ENCODE measurements around the gene SH3BP2.
"Not testable (repeated sequence)": the region's sequence is repeated elsewhere in the genome, so short reads cannot be mapped to it uniquely, and the experiment has no call there.

SH3BP2 gene

DNA sequence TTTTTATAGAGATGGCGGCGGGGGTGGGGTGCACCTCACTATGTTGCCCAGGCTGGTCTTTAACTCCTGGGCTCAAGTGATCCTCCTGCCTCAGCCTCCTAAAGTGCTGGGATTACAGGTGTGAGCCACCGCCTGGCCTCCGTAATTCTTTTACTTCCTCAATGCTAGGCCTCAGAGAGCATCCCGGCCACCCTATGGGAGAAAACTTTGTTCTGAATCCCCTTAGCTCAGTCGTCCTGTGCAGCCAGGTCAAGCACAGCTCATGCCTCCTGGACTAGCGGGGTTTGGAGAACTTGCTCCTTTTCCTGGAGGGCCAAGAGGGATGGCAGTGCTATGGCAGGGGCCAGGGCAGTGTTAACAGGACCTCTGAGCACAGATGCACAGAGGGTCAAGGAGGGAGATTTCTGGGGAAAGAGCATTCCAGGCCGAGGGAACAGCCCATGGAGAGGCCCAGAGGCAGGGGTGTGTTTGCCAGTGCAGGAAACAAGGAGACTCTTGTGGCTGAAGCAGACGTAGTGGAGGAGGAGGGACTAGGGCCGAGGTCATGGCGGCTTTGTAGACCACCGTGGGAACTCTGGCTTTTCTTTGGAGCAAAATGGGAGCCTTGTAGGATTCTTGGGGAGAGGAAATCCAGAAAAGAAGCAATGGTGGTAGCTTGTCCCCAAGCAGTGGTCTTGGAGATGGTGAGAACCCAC is 26.9 kb upstream of the SH3BP2 start:
- H3K4me3 ChIP-seq (ENCODE audit: low read depth, low read length): no peak overlapping the region
- no peak for DNase-seq (ENCODE audit: low read depth)
- TF ChIP-seq, protein P1, sequence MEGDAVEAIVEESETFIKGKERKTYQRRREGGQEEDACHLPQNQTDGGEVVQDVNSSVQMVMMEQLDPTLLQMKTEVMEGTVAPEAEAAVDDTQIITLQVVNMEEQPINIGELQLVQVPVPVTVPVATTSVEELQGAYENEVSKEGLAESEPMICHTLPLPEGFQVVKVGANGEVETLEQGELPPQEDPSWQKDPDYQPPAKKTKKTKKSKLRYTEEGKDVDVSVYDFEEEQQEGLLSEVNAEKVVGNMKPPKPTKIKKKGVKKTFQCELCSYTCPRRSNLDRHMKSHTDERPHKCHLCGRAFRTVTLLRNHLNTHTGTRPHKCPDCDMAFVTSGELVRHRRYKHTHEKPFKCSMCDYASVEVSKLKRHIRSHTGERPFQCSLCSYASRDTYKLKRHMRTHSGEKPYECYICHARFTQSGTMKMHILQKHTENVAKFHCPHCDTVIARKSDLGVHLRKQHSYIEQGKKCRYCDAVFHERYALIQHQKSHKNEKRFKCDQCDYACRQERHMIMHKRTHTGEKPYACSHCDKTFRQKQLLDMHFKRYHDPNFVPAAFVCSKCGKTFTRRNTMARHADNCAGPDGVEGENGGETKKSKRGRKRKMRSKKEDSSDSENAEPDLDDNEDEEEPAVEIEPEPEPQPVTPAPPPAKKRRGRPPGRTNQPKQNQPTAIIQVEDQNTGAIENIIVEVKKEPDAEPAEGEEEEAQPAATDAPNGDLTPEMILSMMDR (IDR thresholded peaks at IDR 0.05; ENCODE audit: insufficient read depth, low read depth, low read length, missing control alignments): no peak

DNA sequence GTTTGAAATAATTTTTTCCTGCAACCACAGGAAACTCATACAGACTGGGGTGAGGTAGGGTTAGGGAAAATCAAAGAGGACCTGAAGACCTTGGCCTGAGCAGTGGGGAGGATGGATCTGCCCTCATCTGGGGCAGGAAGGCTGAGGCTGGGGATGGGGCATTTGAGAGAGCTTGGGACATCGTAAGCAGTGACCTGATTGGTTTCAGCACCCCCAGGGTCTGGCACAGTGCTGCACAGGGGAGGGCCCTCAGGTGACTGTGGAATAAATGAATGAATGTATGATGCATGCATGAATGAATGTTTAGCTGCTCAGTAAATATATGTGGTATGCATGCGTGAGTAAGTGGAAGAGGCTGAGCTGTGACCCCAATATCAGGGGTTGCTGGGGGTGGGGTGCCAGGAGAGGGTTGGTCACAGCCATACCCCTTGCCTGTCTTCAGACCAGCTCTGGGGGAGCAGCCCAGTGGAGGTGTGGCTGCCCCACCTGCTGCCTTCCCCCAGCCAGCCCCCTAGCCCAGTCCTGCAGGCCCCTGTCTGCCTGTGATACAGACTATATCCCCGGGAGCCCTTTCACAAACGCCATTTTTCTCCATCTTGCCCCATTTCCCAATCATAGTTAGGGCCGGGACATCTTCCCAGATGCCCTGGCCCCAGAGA is 25.7 kb upstream of the SH3BP2 start:
- H3K4me3 ChIP-seq (ENCODE audit: low read depth, low read length): no peak overlapping the region
- TF ChIP-seq, protein P1 (IDR thresholded peaks at IDR 0.05; ENCODE audit: insufficient read depth, low read depth, low read length, missing control alignments): no peak
- DNase-seq (ENCODE audit: low read depth): no peak

DNA sequence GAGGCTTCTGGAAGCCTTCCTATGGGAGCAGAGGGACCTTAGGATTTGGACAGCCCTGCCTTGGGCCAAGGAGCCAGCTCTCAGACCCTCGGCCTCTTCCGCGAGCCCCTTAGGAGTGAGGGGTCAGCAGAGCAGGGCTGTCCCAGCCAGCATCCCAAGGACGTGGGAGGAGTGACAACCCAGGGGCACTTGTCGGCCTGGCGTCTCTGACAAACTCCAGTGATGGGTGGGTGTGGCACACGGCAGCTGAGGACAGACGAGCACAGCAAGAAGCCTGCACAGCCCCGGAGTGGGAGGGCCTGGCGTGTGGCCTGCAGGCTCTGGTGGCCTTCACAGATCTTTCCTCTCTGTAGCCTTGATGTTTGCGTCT is 25.2 kb upstream of the SH3BP2 start:
- TF ChIP-seq, protein P1 (IDR thresholded peaks at IDR 0.05; ENCODE audit: insufficient read depth, low read depth, low read length, missing control alignments): no peak
- no peak overlapping the region for H3K4me3 ChIP-seq (ENCODE audit: low read depth, low read length)
- DNase-seq (ENCODE audit: low read depth): no peak

DNA sequence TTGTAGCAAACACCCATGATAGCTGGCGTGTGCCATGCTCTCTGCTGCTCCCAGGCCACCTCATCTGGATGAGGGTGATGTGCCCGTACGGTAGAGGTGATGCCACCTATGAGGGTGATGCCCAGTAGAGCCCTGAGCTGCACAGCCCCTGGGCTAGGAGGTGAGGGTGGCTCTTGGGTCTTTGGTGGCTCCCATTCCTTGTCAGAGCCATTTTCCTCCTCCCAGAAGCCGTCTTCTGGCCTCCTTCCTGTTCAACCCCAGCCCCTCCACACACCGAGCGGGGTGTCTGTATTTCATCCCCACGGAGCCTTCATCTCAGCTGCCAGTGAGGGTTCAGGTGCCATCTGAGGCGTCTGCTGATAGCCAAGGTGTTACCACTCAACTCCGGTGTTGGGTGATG is 24.8 kb upstream of the SH3BP2 start:
- TF ChIP-seq, protein P1 (IDR thresholded peaks at IDR 0.05; ENCODE audit: insufficient read depth, low read depth, low read length, missing control alignments): no peak
- no peak overlapping the region for H3K4me3 ChIP-seq (ENCODE audit: low read depth, low read length)
- no peak for DNase-seq (ENCODE audit: low read depth)

DNA sequence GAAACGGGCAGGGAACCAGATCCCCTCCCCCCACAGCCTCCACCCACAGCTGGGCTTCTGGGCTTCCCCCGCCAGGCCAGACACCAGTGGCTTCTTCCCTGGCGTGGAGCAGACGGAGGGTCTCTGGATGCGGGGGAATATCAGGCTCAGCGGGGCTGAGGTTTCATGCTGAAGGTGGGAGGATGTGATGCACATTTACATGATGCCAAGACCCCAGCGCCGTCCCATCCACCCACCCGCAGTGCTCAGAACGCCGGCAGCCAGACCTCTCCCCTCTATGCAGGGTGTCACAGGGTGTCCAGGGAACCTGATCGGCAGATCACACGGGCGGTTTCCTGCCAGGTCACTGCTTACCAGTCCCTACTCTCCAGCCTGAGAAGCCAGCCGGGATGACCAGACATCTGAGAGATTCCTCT is 24.0 kb upstream of the SH3BP2 start:
- DNase-seq (ENCODE audit: low read depth): no peak
- no peak overlapping the region for H3K4me3 ChIP-seq (ENCODE audit: low read depth, low read length)
- TF ChIP-seq, protein P1 (IDR thresholded peaks at IDR 0.05; ENCODE audit: insufficient read depth, low read depth, low read length, missing control alignments): no peak

DNA sequence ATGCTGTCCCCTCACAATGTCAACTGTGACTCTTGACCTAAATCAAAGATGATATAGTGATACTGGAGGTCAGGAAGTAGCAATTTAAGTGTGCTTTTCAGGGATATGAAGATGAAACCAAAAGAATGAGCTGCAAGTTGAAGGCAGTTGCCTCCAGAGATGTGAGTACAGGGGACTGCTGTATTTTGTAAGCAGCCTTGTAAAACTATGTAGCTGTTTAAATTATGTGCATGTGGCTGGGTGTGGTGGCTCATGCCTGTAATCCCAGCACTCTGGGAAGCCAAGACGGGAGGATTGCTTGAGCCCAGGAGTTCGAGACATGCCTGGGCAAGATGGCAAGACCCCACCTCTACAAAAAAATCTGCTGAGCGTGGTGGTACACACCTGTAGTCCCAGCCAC is 21.6 kb upstream of the SH3BP2 start:
- peak; percentile 47 for DNase-seq (ENCODE audit: low read depth)
- no peak overlapping the region for H3K4me3 ChIP-seq (ENCODE audit: low read depth, low read length)
- TF ChIP-seq, protein P1 (IDR thresholded peaks at IDR 0.05; ENCODE audit: insufficient read depth, low read depth, low read length, missing control alignments): no peak

DNA sequence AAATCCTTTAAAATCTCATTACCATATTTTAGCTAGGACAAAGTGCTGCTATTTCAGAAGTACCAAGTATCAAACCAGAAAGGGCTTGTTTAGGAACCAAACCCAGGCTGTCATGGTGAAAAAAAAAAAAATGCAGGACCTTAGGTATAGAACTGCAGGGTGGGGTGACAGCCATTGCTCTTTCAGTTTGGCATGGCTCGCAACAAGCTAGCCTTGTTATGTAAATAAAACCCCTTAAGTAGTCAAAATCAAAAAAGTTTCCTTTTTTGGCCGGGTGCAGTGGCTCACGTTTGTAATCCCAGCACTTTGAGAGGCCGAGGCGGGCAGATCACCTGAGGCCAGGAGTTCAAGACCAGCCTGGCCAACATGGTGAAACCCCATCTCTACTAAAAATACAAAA is 12.2 kb upstream of the SH3BP2 start:
- not testable (repeated sequence) for DNase-seq (ENCODE audit: low read depth); H3K4me3 ChIP-seq (ENCODE audit: low read depth, low read length)
